GM10248 (cell line): ENCODE results near the gene SLAIN1.

Experiments used
- CTCF ChIA-PET: fragments of 300-600 bp; sonication (Branson Sonifier 250); formaldehyde crosslinking; extraction: SDS; loops from one replicate; lab custom pipeline; 2021; ENCODE audit warnings: antibody characterized with exemption; lab: Yijun Ruan, JAX
- POLR2A ChIA-PET: fragments of 350-650 bp; sonication (Branson Sonifier 250); formaldehyde crosslinking; extraction: SDS; loops from one replicate; lab custom pipeline; 2020; ENCODE audit warnings: antibody characterized with exemption; lab: Yijun Ruan, JAX
- DNase-seq: peaks from one replicate; pipeline ENCODE4 v3.0.0; 2012; ENCODE audit errors: extremely low spot score
- CTCF ChIP-seq: IDR thresholded peaks from 2 replicates; pipeline ENCODE4 v1.5.1; 2012; ENCODE audit warnings: mild to moderate bottlenecking, low read depth; ENCODE audit errors: extremely low read depth, missing control alignments, control extremely low read depth

SLAIN1 gene

GRCh38 chr13:77774181-77774580, 76.7 kb downstream of the SLAIN1 start:
- POLR2A ChIA-PET = no interaction called here
- no peak for DNase-seq
- CTCF ChIA-PET = interaction anchor here (1.2 to 4.2 kb wide), 5 partner anchors 8 to 281 kb away, joined by 3 to 25 read pairs (median 6); no protein-coding TSS in a partner anchor

GRCh38 chr13:77776704-77777103, 79.2 kb downstream of the SLAIN1 start:
- ChIA-PET CTCF (interaction anchor here (0.8 to 4.2 kb wide), 4 partner anchors 9 to 345 kb away, joined by 3 to 29 read pairs (median 14); no protein-coding TSS in a partner anchor), POLR2A (no interaction called here)
- DNase-seq = no peak
- TF ChIP-seq CTCF = no peak

More at GRCh38 chr13:77774181-77774580, 76.7 kb downstream of the SLAIN1 start:
- no peak for TF ChIP-seq CTCF

- DNase-seq = peak; percentile 38
- POLR2A ChIA-PET = no interaction called here
- peak; percentile 41 for TF ChIP-seq CTCF
- CTCF ChIA-PET = interaction anchor here (0.7 to 3.5 kb wide), 7 partner anchors 10 to 343 kb away, joined by 3 to 26 read pairs (median 4); no protein-coding TSS in a partner anchor
These were observed 82.2 kb downstream of the SLAIN1 start for GRCh38 chr13:77779552-77780272.

- ChIA-PET CTCF (interaction anchor here (0.9 to 3.5 kb wide), 7 partner anchors 8 to 342 kb away, joined by 3 to 26 read pairs (median 3); no protein-coding TSS in a partner anchor), POLR2A (no interaction called here)
- TF ChIP-seq CTCF = no peak
- DNase-seq = no peak
These were observed 84.3 kb downstream of the SLAIN1 start for GRCh38 chr13:77781808-77782207.

GRCh38 chr13:77784515-77784914, 87.0 kb downstream of the SLAIN1 start:
- no peak for TF ChIP-seq CTCF
- ChIA-PET POLR2A (no interaction called here), CTCF (interaction anchor here (0.9 to 3.9 kb wide), 7 partner anchors 9 to 338 kb away, joined by 3 to 25 read pairs (median 5); no protein-coding TSS in a partner anchor)
- DNase-seq = no peak

- DNase-seq = no peak
- CTCF ChIA-PET = interaction anchor here (0.9 to 3.9 kb wide), 8 partner anchors 11 to 334 kb away, joined by 3 to 25 read pairs (median 4); no protein-coding TSS in a partner anchor
- POLR2A ChIA-PET = no interaction called here
- no peak for TF ChIP-seq CTCF
These were observed 89.3 kb downstream of the SLAIN1 start for GRCh38 chr13:77786695-77787287.
